ENCODE measurements around the gene ADCY2.

- TF ChIP-seq EZH2 (IDR thresholded peaks at IDR 0.05; ENCODE audit: borderline replicate concordance, low read depth, low read length, poor library complexity, severe bottlenecking) (no peak), CTCF (conservative IDR thresholded peaks at IDR 0.05; ENCODE audit: low read depth, low read length) (no peak)
Measured at GRCh38 chr5:7385681-7386080, 10.3 kb upstream of the ADCY2 start.
